Fibroblast of lung (primary cell): ENCODE measurements around the gene CEP131. TPM values are rescaled to one million over a fixed set of nuclear protein-coding genes. Genes with fewer than 3 reads are reported as not detected.

ENCODE experiments used
- DNase-seq, 2 donors: peaks; one replicate each; pipeline versions ENCODE4 v3.0.0 to v3.0.0-alpha.2; 2010; ENCODE audit warnings: low read depth in 2 of 2
- H2AFZ ChIP-seq: 2 replicates; pipeline ENCODE4 v1.5.1; 2012; ENCODE audit warnings: low read length, control low read depth, inconsistent platforms
- H3K27ac ChIP-seq: 2 replicates; pipeline ENCODE4 v1.5.1; 2011; ENCODE audit warnings: low read length, control low read depth; ENCODE audit not compliant: insufficient read depth
- H3K27me3 ChIP-seq: 2 replicates; pipeline ENCODE4 v1.5.1; 2011; ENCODE audit warnings: mild to moderate bottlenecking, low read length; ENCODE audit not compliant: control insufficient read depth, insufficient read depth
- H3K36me3 ChIP-seq: 2 replicates; pipeline ENCODE4 v1.5.1; 2011; ENCODE audit warnings: low read length; ENCODE audit not compliant: control insufficient read depth, insufficient read depth
- H3K4me1 ChIP-seq: 2 replicates; pipeline ENCODE4 v1.5.1; 2011; ENCODE audit warnings: low read length; ENCODE audit not compliant: control insufficient read depth, insufficient read depth; ENCODE audit errors: extremely low read depth
- H3K4me2 ChIP-seq: 2 replicates; pipeline ENCODE4 v1.5.1; 2011; ENCODE audit warnings: low read length, control low read depth; ENCODE audit not compliant: insufficient read depth; ENCODE audit errors: extremely low read depth
- H3K4me3 ChIP-seq, 4 experiments: fragments of 200-600 bp in 1 of 4; sonication (generic) in 1 of 4; replicated peaks in 1 of 4; 2 replicates each; pipeline ENCODE4 v1.5.1; 2011 to 2016; ENCODE audit warnings: low read length in 4 of 4, low read depth in 3 of 4, mild to moderate bottlenecking in 3 of 4, control low read depth in 2 of 4, inconsistent platforms in 1 of 4, mixed read lengths in 1 of 4; ENCODE audit not compliant: insufficient read depth in 1 of 4; ENCODE audit errors: control extremely low read depth in 1 of 4
- H3K79me2 ChIP-seq: 2 replicates; pipeline ENCODE4 v1.5.1; 2012; ENCODE audit warnings: mild to moderate bottlenecking, low read length, inconsistent platforms; ENCODE audit not compliant: control insufficient read depth, insufficient read depth
- H3K9ac ChIP-seq: 2 replicates; pipeline ENCODE4 v1.5.1; 2011; ENCODE audit warnings: mild to moderate bottlenecking, low read length, control low read depth; ENCODE audit not compliant: insufficient read depth
- H3K9me3 ChIP-seq: 2 replicates; pipeline ENCODE4 v1.5.1; 2012; ENCODE audit warnings: low read depth, low read length; ENCODE audit not compliant: control insufficient read depth, insufficient read depth
- H4K20me1 ChIP-seq: 2 replicates; pipeline ENCODE4 v1.5.1; 2011; ENCODE audit warnings: low read length; ENCODE audit not compliant: control insufficient read depth, insufficient read depth; ENCODE audit errors: extremely low read depth
- CTCF ChIP-seq, 2 donors: IDR thresholded peaks in 1 of 2; conservative IDR thresholded peaks in 1 of 2; 1 replicate in 1 of 2; 2 replicates in 1 of 2; pipeline ENCODE4 v1.5.1; 2011 to 2012; ENCODE audit warnings: low read length in 2 of 2, control low read depth in 1 of 2, inconsistent platforms in 1 of 2, low read depth in 1 of 2, mild to moderate bottlenecking in 1 of 2
- EZH2 ChIP-seq: IDR thresholded peaks from 2 replicates; pipeline ENCODE4 v1.5.1; 2012; ENCODE audit warnings: low read length, control low read depth, mild to moderate bottlenecking; ENCODE audit errors: missing control alignments
- polyA plus RNA-seq, 2 donors: library from polyadenylated mRNA; depleted of rRNA in 1 of 2; stranded (reverse) in 1 of 2; unstranded in 1 of 2; fragments of >200 nt; gene quantifications; 2 replicates each; pipeline ENCODE4 v1.2.1, GENCODE V29; 2011 to 2012; ENCODE audit warnings: missing spikeins in 1 of 2
- total RNA-seq: library from RNA; depleted of rRNA; stranded (reverse); fragments of >200 nt; gene quantifications from 2 replicates; pipeline ENCODE4 v1.2.1, GENCODE V29; 2014

CEP131 gene
- total and polyA plus RNA-seq, 2 donors (not counting 1 experiment from before 2014, with no cell fraction given) = 2.0 to 7.4 TPM

- Histone ChIP-seq H3K4me1 (no peaks in the 10 kb centered on the region), H3K4me2 (no peak overlapping the region), H3K9ac (no peak overlapping the region), H4K20me1 (no peaks in the 10 kb centered on the region), H2AFZ (no peak overlapping the region), H3K27ac (no peak overlapping the region), H3K79me2 (no peaks in the 10 kb centered on the region), H3K27me3 (no peaks in the 10 kb centered on the region), H3K36me3 (no peaks in the 10 kb centered on the region), H3K4me3 (no peak overlapping the region), H3K9me3 (no peaks in the 10 kb centered on the region)
- no peak for DNase-seq
- TF ChIP-seq EZH2 (no peak), CTCF (conservative IDR thresholded peaks at IDR 0.05 in 1 of 2, IDR thresholded peaks at IDR 0.05 in 1 of 2; ENCODE audit: low read depth in 1 of 2, low read length in 2 of 2) (no peak)
Observed at GRCh38 chr17:81191646-81192045, 31.1 kb downstream of the CEP131 start.

GRCh38 chr17:81191116-81191515 lies 31.6 kb downstream of the CEP131 start:
- Histone ChIP-seq H2AFZ (no peak overlapping the region), H3K79me2 (no peaks in the 10 kb centered on the region), H3K27ac (no peak overlapping the region), H3K4me1 (no peaks in the 10 kb centered on the region), H3K9ac (no peak overlapping the region), H3K9me3 (no peaks in the 10 kb centered on the region), H3K4me3 (no peak overlapping the region), H3K27me3 (no peaks in the 10 kb centered on the region), H3K36me3 (no peaks in the 10 kb centered on the region), H3K4me2 (no peak overlapping the region), H4K20me1 (no peaks in the 10 kb centered on the region)
- DNase-seq = no peak
- TF ChIP-seq EZH2 (no peak), CTCF (conservative IDR thresholded peaks at IDR 0.05 in 1 of 2, IDR thresholded peaks at IDR 0.05 in 1 of 2; ENCODE audit: low read depth in 1 of 2, low read length in 2 of 2) (no peak)

- Histone ChIP-seq H3K4me3 (no peak overlapping the region), H4K20me1 (no peaks in the 10 kb centered on the region), H2AFZ (no peak overlapping the region), H3K4me2 (no peak overlapping the region), H3K27ac (no peak overlapping the region), H3K4me1 (no peaks in the 10 kb centered on the region), H3K9ac (no peak overlapping the region), H3K79me2 (no peaks in the 10 kb centered on the region), H3K36me3 (no peaks in the 10 kb centered on the region), H3K9me3 (no peaks in the 10 kb centered on the region), H3K27me3 (no peaks in the 10 kb centered on the region)
- TF ChIP-seq CTCF (conservative IDR thresholded peaks at IDR 0.05 in 1 of 2, IDR thresholded peaks at IDR 0.05 in 1 of 2; ENCODE audit: low read depth in 1 of 2, low read length in 2 of 2) = no peak
- TF ChIP-seq EZH2 = no peak
- no peak for DNase-seq
Observed at GRCh38 chr17:81190591-81190990, 32.2 kb downstream of the CEP131 start.
